ENCODE results near the gene POLR2E. TPM values are rescaled to one million over a fixed set of nuclear protein-coding genes. Genes with fewer than 3 reads are reported as not detected.

POLR2E gene
- total RNA-seq, 1 experiment from 2014 or later: 261 TPM

DNA sequence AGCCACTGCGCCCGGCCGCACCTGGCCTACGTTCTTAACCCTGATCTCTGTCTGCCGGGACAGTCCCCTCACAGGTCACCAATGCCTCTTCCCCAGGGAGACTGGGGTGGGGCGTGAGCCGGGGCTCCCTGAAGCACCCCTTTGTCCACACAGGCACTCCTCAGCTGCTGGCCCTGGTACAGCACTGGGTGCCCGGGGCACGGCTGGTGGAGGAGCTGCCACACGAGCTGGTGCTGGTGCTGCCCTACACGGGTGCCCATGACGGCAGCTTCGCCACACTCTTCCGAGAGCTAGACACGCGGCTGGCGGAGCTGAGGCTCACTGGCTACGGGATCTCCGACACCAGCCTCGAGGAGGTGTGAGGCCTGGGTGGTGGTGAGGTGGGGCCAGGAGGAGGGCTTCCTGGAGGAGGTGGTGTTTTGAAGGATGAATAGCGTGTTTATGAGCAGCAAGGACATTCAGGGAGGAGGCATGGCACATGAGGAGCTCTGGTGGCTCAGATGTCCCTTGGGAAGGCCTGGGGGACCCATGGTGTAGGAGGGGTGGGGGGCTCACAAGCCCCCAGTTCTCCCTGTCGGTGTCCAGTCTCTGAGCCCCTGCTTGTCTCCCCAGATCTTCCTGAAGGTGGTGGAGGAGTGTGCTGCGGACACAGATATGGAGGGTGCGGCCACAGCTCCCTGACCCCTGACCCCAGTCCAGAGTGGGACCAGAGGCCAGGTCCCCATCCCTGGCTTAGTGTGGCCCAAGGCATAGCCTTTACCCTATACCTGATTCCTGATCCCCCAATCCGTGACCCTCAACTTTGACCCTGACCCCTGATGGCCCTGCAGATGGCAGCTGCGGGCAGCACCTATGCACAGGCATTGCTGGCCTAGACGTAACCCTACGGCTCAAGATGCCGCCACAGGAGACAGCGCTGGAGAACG, 41.7 kb downstream of the POLR2E start:
- peaks cover 2 to 15% of the 10 kb centered on the region in 2 experiments; a peak in 3 of 4 replicates for H3K4me1 Mint-ChIP-seq
- WGBS (ENCODE audit: extremely low coverage, insufficient read length, low lambda C conversion rate): no CpG with 5 or more reads among the region's 31 CpGs
- Histone ChIP-seq H2BK120ac (ENCODE audit: low read depth, low read length, poor library complexity, severe bottlenecking) (no peak overlapping the region), H4K91ac (ENCODE audit: insufficient read length, low read depth, low read length) (no peak overlapping the region), H3K9me3 (ENCODE audit: control insufficient read depth, low read depth, low read length) (peaks cover 17% of the 10 kb centered on the region), H3K9ac (ENCODE audit: extremely low read depth, insufficient read length, low read length) (no peak overlapping the region), H2AFZ (ENCODE audit: low read length) (no peak overlapping the region), H3K4me2 (ENCODE audit: insufficient read depth, insufficient read length, low read length) (no peak overlapping the region), H4K5ac (ENCODE audit: insufficient read length, low read depth, low read length) (no peak overlapping the region), H2BK12ac (ENCODE audit: insufficient read length, low read depth, low read length) (no peak overlapping the region), H3K18ac (ENCODE audit: insufficient read length, low read depth, low read length) (no peak overlapping the region), H4K20me1 (ENCODE audit: control insufficient read depth, insufficient read depth, insufficient read length) (no peaks in the 10 kb centered on the region), H4K8ac (replicated peaks; ENCODE audit: insufficient read length, low read depth, low read length) (no peak overlapping the region), H3K23me2 (ENCODE audit: insufficient read length, low read depth, low read length, poor library complexity, severe bottlenecking) (no peaks in the 10 kb centered on the region), H3K23ac (ENCODE audit: insufficient read length, low read depth, low read length) (no peak overlapping the region), H3K79me1 (ENCODE audit: insufficient read depth, low read depth, low read length, poor library complexity, severe bottlenecking) (no peaks in the 10 kb centered on the region), H3K14ac (ENCODE audit: insufficient read depth, low read length) (no peak overlapping the region), H3K27ac (ENCODE audit: insufficient read length, low read depth, low read length) (no peak overlapping the region), H2BK15ac (ENCODE audit: low read depth, low read length) (no peak overlapping the region), H3K4me1 (ENCODE audit: insufficient read depth, low read length) (no peaks in the 10 kb centered on the region), H2BK20ac (ENCODE audit: low read depth, low read length, poor library complexity, severe bottlenecking) (no peak overlapping the region), H3K56ac (ENCODE audit: insufficient read length, low read depth, low read length) (no peak overlapping the region), H2AK5ac (ENCODE audit: insufficient read length, low read length) (no peak overlapping the region), H3K79me2 (ENCODE audit: insufficient read depth, low read length) (no peaks in the 10 kb centered on the region), H3K27me3 (ENCODE audit: insufficient read depth, low read length) (no peaks in the 10 kb centered on the region), H3K4ac (ENCODE audit: low read depth, low read length) (no peak overlapping the region), H2BK5ac (ENCODE audit: insufficient read length, low read length) (no peak overlapping the region), H3T11ph (ENCODE audit: low read length) (no peak overlapping the region)
- no peak for DNase-seq
- peaks cover 2 to 17% (median 11%) of the 10 kb centered on the region in 3 experiments; a peak in 4 of 7 replicates for H3K36me3 Mint-ChIP-seq (ENCODE audit: insufficient read depth in 1 of 3, low read depth in 3 of 3)
- no peak for TF ChIP-seq CTCF (conservative IDR thresholded peaks at IDR 0.05)
- no peak overlapping the region for H3K4me3 Mint-ChIP-seq
- H3K27me3 Mint-ChIP-seq (ENCODE audit: low read depth): no peaks in the 10 kb centered on the region; the same call in none of the 2 replicates
- H3K27ac Mint-ChIP-seq: no peak overlapping the region
- H3K9me3 Mint-ChIP-seq: no peaks in the 10 kb centered on the region
